GM18951 (cell line): ENCODE measurements around the gene TTC4.

ENCODE experiments used
- POLR2A ChIP-seq: IDR thresholded peaks from 4 replicates; pipeline ENCODE4 v1.6.1; 2011; ENCODE audit warnings: mild to moderate bottlenecking; ENCODE audit not compliant: insufficient read length, insufficient read depth; ENCODE audit errors: extremely low read depth
- in situ Hi-C: fragments of 300-500 bp; cut with MboI; formaldehyde crosslinking; loops from one replicate; pipeline ENCODE4 v1.12.0; 2022; ENCODE audit warnings: low sequenced_read_pairs, mixed read lengths, inconsistent platforms; ENCODE audit not compliant: unreplicated experiment

The TTC4 gene

GRCh38 chr1:54791880-54792522 is 76.3 kb downstream of the TTC4 start:
- in situ Hi-C loops = no loop called here
- no peak for TF ChIP-seq POLR2A
